Ectodermal cell (in vitro differentiated cells): ENCODE measurements around the gene PLCB4.

Experiments used
- H3K27ac ChIP-seq: 2 replicates; pipeline ENCODE4 v1.7.0; 2013; ENCODE audit warnings: mild to moderate bottlenecking, low read depth, low read length; ENCODE audit not compliant: insufficient read depth, poor library complexity, severe bottlenecking
- H3K27me3 ChIP-seq: 2 replicates; pipeline ENCODE4 v1.7.0; 2013; ENCODE audit warnings: mild to moderate bottlenecking, low read length; ENCODE audit not compliant: insufficient read depth, control insufficient read depth, poor library complexity, severe bottlenecking
- H3K36me3 ChIP-seq: one replicate; pipeline ENCODE4 v1.7.0; 2013; ENCODE audit warnings: low read length; ENCODE audit not compliant: control insufficient read depth, insufficient read depth
- H3K4me1 ChIP-seq: one replicate; pipeline ENCODE4 v1.7.0; 2013; ENCODE audit warnings: low read length; ENCODE audit not compliant: control insufficient read depth, insufficient read depth
- H3K4me3 ChIP-seq: 2 replicates; pipeline ENCODE4 v1.7.0; 2013; ENCODE audit warnings: low read depth, low read length, control low read depth; ENCODE audit not compliant: insufficient read depth
- H3K9me3 ChIP-seq: 2 replicates; pipeline ENCODE4 v1.7.0; 2013; ENCODE audit warnings: mild to moderate bottlenecking, low read length, moderate library complexity; ENCODE audit not compliant: control insufficient read depth
- WGBS, 2 experiments: methylation state at CpG; one replicate each; pipeline ENCODE4 v1.1.7; 2013; ENCODE audit warnings: missing lambda C conversion rate in 2 of 2; 5-methylcytosine and 5-hydroxymethylcytosine counted together

PLCB4 gene

GRCh38 chr20:9453201-9453600 is 384.3 kb downstream of the PLCB4 start:
- no peaks in the 10 kb centered on the region for H3K4me1 ChIP-seq
- 94 to 96% methylated on average over 2 of the region's 2 CpGs for WGBS, 2 experiments
- H3K9me3 ChIP-seq = no peaks in the 10 kb centered on the region

GRCh38 chr20:9454791-9455190 is 385.9 kb downstream of the PLCB4 start:
- 88 to 100% methylated on average over 2 of the region's 2 CpGs for WGBS, 2 experiments
- Histone ChIP-seq H3K27ac (no peak overlapping the region), H3K36me3 (no peaks in the 10 kb centered on the region), H3K4me3 (no peak overlapping the region), H3K9me3 (no peaks in the 10 kb centered on the region), H3K27me3 (no peaks in the 10 kb centered on the region), H3K4me1 (no peaks in the 10 kb centered on the region)

More at GRCh38 chr20:9453201-9453600, 384.3 kb downstream of the PLCB4 start:
- Histone ChIP-seq H3K36me3 (no peaks in the 10 kb centered on the region), H3K27ac (no peak overlapping the region), H3K4me3 (no peak overlapping the region), H3K27me3 (no peaks in the 10 kb centered on the region)

GRCh38 chr20:9457136-9457535 is 388.2 kb downstream of the PLCB4 start:
- H3K4me1 ChIP-seq = no peaks in the 10 kb centered on the region
- H3K9me3 ChIP-seq = no peaks in the 10 kb centered on the region
- H3K4me3 ChIP-seq = no peak overlapping the region
- 97 to 100% methylated on average over 2 of the region's 2 CpGs for whole genome bisulfite sequencing, 2 experiments
- H3K27me3 ChIP-seq = no peaks in the 10 kb centered on the region
- H3K36me3 ChIP-seq = peaks cover 7% of the 10 kb centered on the region
- no peak overlapping the region for H3K27ac ChIP-seq

- Histone ChIP-seq H3K36me3 (peaks cover 7% of the 10 kb centered on the region), H3K4me1 (no peaks in the 10 kb centered on the region), H3K9me3 (no peaks in the 10 kb centered on the region), H3K4me3 (no peak overlapping the region), H3K27ac (no peak overlapping the region), H3K27me3 (no peaks in the 10 kb centered on the region)
- 67 to 83% methylated on average over 1 of the region's 1 CpG for WGBS, 2 experiments
Measured at GRCh38 chr20:9458138-9458796, 389.4 kb downstream of the PLCB4 start.

- H3K36me3 ChIP-seq = peaks cover 7% of the 10 kb centered on the region
- no peaks in the 10 kb centered on the region for H3K4me1 ChIP-seq
- H3K27me3 ChIP-seq = no peaks in the 10 kb centered on the region
- H3K9me3 ChIP-seq = no peaks in the 10 kb centered on the region
- H3K4me3 ChIP-seq = no peak overlapping the region
- H3K27ac ChIP-seq = no peak overlapping the region
- WGBS, 2 experiments = 86 to 100% methylated on average over 2 of the region's 2 CpGs
Measured at GRCh38 chr20:9460518-9460917, 391.6 kb downstream of the PLCB4 start.

GRCh38 chr20:9467995-9468394 is 399.1 kb downstream of the PLCB4 start:
- no peaks in the 10 kb centered on the region for H3K27me3 ChIP-seq
- H3K36me3 ChIP-seq = no peaks in the 10 kb centered on the region
- H3K4me3 ChIP-seq = no peak overlapping the region
- no peaks in the 10 kb centered on the region for H3K9me3 ChIP-seq
- 11 to 66% methylated on average over 1 to 3 of the region's 3 CpGs for WGBS, 2 experiments
- H3K4me1 ChIP-seq = no peaks in the 10 kb centered on the region
- no peak overlapping the region for H3K27ac ChIP-seq

- H3K9me3 ChIP-seq = no peaks in the 10 kb centered on the region
- WGBS, 2 experiments = 98 to 100% methylated on average over 2 of the region's 2 CpGs
- H3K4me3 ChIP-seq = no peak overlapping the region
- no peaks in the 10 kb centered on the region for H3K27me3 ChIP-seq
- no peak overlapping the region for H3K27ac ChIP-seq
- H3K36me3 ChIP-seq = no peaks in the 10 kb centered on the region
- H3K4me1 ChIP-seq = no peaks in the 10 kb centered on the region
Measured at GRCh38 chr20:9474835-9475415, 406.0 kb downstream of the PLCB4 start.

- Histone ChIP-seq H3K9me3 (no peaks in the 10 kb centered on the region), H3K36me3 (no peaks in the 10 kb centered on the region), H3K27ac (no peak overlapping the region), H3K4me3 (no peak overlapping the region), H3K27me3 (no peaks in the 10 kb centered on the region), H3K4me1 (no peaks in the 10 kb centered on the region)
Measured at GRCh38 chr20:9475456-9475855, 406.6 kb downstream of the PLCB4 start.

GRCh38 chr20:9476174-9476573 is 407.3 kb downstream of the PLCB4 start:
- Histone ChIP-seq H3K36me3 (no peaks in the 10 kb centered on the region), H3K27ac (no peak overlapping the region), H3K4me3 (no peak overlapping the region), H3K27me3 (no peaks in the 10 kb centered on the region), H3K4me1 (no peaks in the 10 kb centered on the region), H3K9me3 (no peaks in the 10 kb centered on the region)
- 83 to 86% methylated on average over 4 of the region's 4 CpGs for WGBS, 2 experiments

GRCh38 chr20:9476637-9477036 is 407.8 kb downstream of the PLCB4 start:
- no peak overlapping the region for H3K27ac ChIP-seq

More at GRCh38 chr20:9476637-9477036, 407.8 kb downstream of the PLCB4 start:
- Histone ChIP-seq H3K4me3 (no peak overlapping the region), H3K27me3 (no peaks in the 10 kb centered on the region), H3K36me3 (no peaks in the 10 kb centered on the region), H3K9me3 (no peaks in the 10 kb centered on the region), H3K4me1 (no peaks in the 10 kb centered on the region)
- WGBS, 2 experiments = 96% methylated on average over 7 of the region's 7 CpGs
